H1 (cell line): ENCODE data around the gene CSH1. TPM values are rescaled to one million over a fixed set of nuclear protein-coding genes. Genes with fewer than 3 reads are reported as not detected.

ENCODE experiments used
- CHD7 ChIP-seq: fragments of 300-600 bp; sonication (generic); IDR thresholded peaks from 2 replicates; pipeline ENCODE4 v1.7.1; 2012; ENCODE audit warnings: low read length, moderate library complexity, mild to moderate bottlenecking, inconsistent platforms; ENCODE audit not compliant: insufficient replicate concordance
- polyA plus RNA-seq, 7 experiments: library from polyadenylated mRNA; depleted of rRNA in 3 of 7; stranded (reverse) in 5 of 7; unstranded in 2 of 7; fragments of >200 nt in 5 of 7; fragments of 200-250 nt in 2 of 7; gene quantifications; 1 replicate in 5 of 7; 2 replicates in 1 of 7; 4 replicates in 1 of 7; pipeline versions ENCODE4 v1.2.1 to v1.2.3, GENCODE V29; 2011 to 2013; ENCODE audit warnings: missing spikeins in 2 of 7, mixed read lengths in 2 of 7
- total RNA-seq: library from RNA; stranded (reverse); fragmentation: NEBNext Ultra II Directional; extraction: Animal tissue kit (Norgen Biotek cat#: 25700); gene quantifications from 2 replicates; pipeline ENCODE4 v1.2.1, GENCODE V29; 2021

Gene CSH1
- total and polyA plus RNA-seq, 2 of the 8 experiments (the other 6 are each of a cell fraction or from before 2014, with no cell fraction given): 0.12 TPM; not detected in 1

- no peak for TF ChIP-seq CHD7
Measured at GRCh38 chr17:63937319-63937718, 40.9 kb upstream of the CSH1 start (continued).
